Measurements from ENCODE around the gene PDE4A.
A peak's percentile ranks its signal among the peaks of the same experiment; 100 is the strongest.
"Not testable (repeated sequence)": the region's sequence is repeated elsewhere in the genome, so short reads cannot be mapped to it uniquely, and the experiment has no call there.

PDE4A gene

GRCh38 chr19:10399878-10400277 lies 20.5 kb upstream of the PDE4A start:
- no peak overlapping the region for H3K4me3 ChIP-seq (ENCODE audit: low read length)
- DNase-seq (ENCODE audit: low read depth, low spot score): no peak

- peak overlapping the region; percentile 99 for H3K4me3 ChIP-seq (ENCODE audit: low read length)
- no peak for DNase-seq (ENCODE audit: low read depth, low spot score)
Measured at GRCh38 chr19:10402441-10403038, 17.8 kb upstream of the PDE4A start.

- DNase-seq (ENCODE audit: low read depth, low spot score): peak; percentile 95
- peak within 1 kb of the TSS; percentile 99 for H3K4me3 ChIP-seq (ENCODE audit: low read length)
Measured at GRCh38 chr19:10403137-10404021, 17.0 kb upstream of the PDE4A start, which contains the start of gene CDC37. TSS of gene CDC37 (minus strand) at chr19:10403542. CDS start at chr19:10403479, 63 bp downstream.

- no peak for DNase-seq (ENCODE audit: low read depth, low spot score)
- H3K4me3 ChIP-seq (ENCODE audit: low read length): no peak overlapping the region
Measured at GRCh38 chr19:10404888-10405820, 15.2 kb upstream of the PDE4A start.

GRCh38 chr19:10406191-10406590 lies 14.1 kb upstream of the PDE4A start:
- no peak for DNase-seq (ENCODE audit: low read depth, low spot score)
- H3K4me3 ChIP-seq (ENCODE audit: low read length): no peak overlapping the region

GRCh38 chr19:10407096-10407495 lies 13.2 kb upstream of the PDE4A start:
- no peak for DNase-seq (ENCODE audit: low read depth, low spot score)
- no peak overlapping the region for H3K4me3 ChIP-seq (ENCODE audit: low read length)

- H3K4me3 ChIP-seq (ENCODE audit: low read length): peak overlapping the region; percentile 48
- peak; percentile 72 for DNase-seq (ENCODE audit: low read depth, low spot score)
Measured at GRCh38 chr19:10408511-10409283, 11.6 kb upstream of the PDE4A start.

- not testable (repeated sequence) for DNase-seq (ENCODE audit: low read depth, low spot score); H3K4me3 ChIP-seq (ENCODE audit: low read length)
Measured at GRCh38 chr19:10411224-10411623, 9.1 kb upstream of the PDE4A start.

- H3K4me3 ChIP-seq (ENCODE audit: low read length): peak overlapping the region; percentile 36
- DNase-seq (ENCODE audit: low read depth, low spot score): peak; percentile 92
Measured at GRCh38 chr19:10412257-10412977, 7.9 kb upstream of the PDE4A start.

- no peak for DNase-seq (ENCODE audit: low read depth, low spot score)
Measured at GRCh38 chr19:10416083-10416379, 4.3 kb upstream of the PDE4A start.

GRCh38 chr19:10416380-10417257 lies 3.7 kb upstream of the PDE4A start:
- peak overlapping the region; percentile 67 for H3K4me3 ChIP-seq (ENCODE audit: low read length)
- DNase-seq (ENCODE audit: low read depth, low spot score): peak; percentile 90

More at GRCh38 chr19:10416083-10416379, 4.3 kb upstream of the PDE4A start:
- H3K4me3 ChIP-seq (ENCODE audit: low read length): peak overlapping the region; percentile 67

- DNase-seq (ENCODE audit: low read depth, low spot score): no peak
- H3K4me3 ChIP-seq (ENCODE audit: low read length): no peak overlapping the region
Measured at GRCh38 chr19:10417541-10418234, 2.6 kb upstream of the PDE4A start.

- no peak for DNase-seq (ENCODE audit: low read depth, low spot score)
Measured at GRCh38 chr19:10418235-10418484, 2.2 kb upstream of the PDE4A start.

GRCh38 chr19:10418485-10419199 lies 1.7 kb upstream of the PDE4A start:
- no peak for DNase-seq (ENCODE audit: low read depth, low spot score)
- peak overlapping the region; percentile 84 for H3K4me3 ChIP-seq (ENCODE audit: low read length)

More at GRCh38 chr19:10418235-10418484, 2.2 kb upstream of the PDE4A start:
- H3K4me3 ChIP-seq (ENCODE audit: low read length): peak overlapping the region; percentile 84

GRCh38 chr19:10419200-10419645 lies 1.1 kb upstream of the PDE4A start:
- H3K4me3 ChIP-seq (ENCODE audit: low read length): peak overlapping the region; percentile 84
- DNase-seq (ENCODE audit: low read depth, low spot score): no peak
